Tongue (tissue), 2 donors: ENCODE measurements around the gene DNAJC1. TPM values are rescaled to one million over a fixed set of nuclear protein-coding genes. Genes with fewer than 3 reads are reported as not detected.

Experiments
- DNase-seq: peaks from one replicate; pipeline ENCODE4 v3.0.0-alpha.2; 2015
- total RNA-seq: library from RNA; depleted of rRNA; stranded (reverse); fragments of >200 nt; gene quantifications from one replicate; pipeline ENCODE4 v1.2.3, GENCODE V29; 2014

DNAJC1 gene
- total RNA-seq, 1 donor from 2014 or later = 29.4 TPM

DNA sequence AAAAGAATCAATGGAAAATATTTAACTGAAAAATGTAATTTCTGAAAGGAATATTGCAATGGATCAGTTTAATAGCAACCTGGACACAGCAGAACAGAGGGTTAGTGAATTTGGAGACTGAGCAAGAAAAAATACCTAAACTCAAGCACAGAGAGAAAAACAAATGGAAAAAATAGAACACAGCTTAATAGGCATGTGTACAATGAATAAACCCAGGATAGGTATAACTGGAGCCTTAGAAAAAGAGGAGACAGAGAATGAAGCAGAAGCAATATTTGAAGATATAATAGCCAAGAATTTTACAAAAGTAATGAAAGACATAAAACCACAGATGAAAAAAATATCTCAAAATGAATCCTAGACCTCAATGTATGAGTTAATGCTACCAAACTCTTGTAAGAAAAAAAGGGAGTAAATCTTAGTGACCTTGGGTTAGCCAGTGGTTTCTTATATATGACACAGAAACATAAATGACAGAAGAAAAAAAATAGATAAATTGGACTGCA lies 2.9 kb upstream of the DNAJC1 start:
- no peak for DNase-seq

DNA sequence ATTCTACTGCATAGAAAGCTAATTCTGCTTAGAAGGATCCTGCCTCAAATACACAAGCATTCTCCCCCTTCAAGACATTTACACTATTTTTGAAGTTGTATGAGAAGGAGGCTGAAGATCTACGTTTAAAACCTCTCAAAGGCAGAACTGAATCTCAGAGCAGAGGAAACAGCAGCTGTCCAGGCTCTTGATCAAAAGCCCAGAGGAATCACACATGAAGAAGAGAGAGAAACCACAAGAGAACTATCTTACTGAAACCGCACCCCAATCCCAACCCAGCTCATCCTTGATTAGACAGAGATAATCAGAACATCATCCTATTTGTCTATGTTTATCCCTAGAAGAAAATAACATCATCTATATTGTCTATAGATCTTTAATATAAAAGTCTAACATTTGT lies 2.2 kb upstream of the DNAJC1 start:
- no peak for DNase-seq

GRCh38 chr10:22003964-22004281 lies 393 bp upstream of the DNAJC1 start:
- no peak for DNase-seq

DNA sequence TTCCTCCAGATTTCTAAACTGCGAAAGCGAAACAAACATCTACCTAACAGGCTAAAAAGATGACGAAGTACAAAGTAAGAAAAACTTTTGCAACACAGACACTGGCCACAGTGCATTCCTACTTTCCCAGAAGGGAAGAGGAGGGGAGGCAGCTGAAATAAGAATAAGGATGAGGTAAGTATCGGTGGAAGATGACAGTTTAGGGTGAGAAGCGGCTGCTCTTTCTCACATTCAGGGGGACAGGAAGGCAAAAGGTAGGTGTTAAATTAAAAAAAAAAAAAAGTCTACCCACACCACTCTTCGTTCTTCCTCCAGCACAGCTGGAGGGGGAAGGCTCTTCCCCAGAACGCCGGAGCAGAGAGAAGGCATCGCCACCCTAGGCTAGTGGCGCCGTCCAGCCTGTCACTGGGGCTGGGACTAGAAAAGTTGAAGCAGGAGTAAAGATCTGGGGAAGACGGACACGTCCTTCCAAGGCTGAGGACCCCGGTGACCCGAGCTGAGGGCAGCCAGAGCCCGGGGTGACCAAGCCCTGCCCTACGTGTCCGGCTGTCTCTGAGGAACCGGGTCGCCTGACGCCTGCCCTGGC lies 846 bp downstream of the DNAJC1 start:
- DNase-seq = peak; percentile 62

- no peak for DNase-seq
Observed at GRCh38 chr10:21995557-21995956, 8.0 kb downstream of the DNAJC1 start.

- peak; percentile 45 for DNase-seq
Observed at GRCh38 chr10:21993360-21994001, 10.0 kb downstream of the DNAJC1 start.

DNA sequence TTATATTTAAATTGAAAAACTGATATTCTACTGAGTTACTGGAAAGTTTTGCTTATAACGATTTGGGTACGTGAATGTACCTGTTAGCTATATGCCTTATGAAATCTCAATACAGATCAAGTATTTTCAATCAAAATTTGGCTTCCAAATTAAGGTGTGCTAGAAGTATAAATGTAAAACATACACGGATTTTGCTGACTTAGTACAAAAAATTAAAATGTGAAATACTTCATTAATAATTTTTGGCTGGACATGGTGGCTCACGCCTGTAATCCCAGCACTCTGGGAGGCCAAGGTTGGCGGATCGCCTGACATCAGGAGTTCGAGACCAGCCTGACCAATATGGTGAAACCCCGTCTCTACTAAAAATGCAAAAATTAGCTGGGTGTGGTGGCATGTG lies 11.7 kb downstream of the DNAJC1 start:
- no peak for DNase-seq

- no peak for DNase-seq
Observed at GRCh38 chr10:21990449-21990848, 13.1 kb downstream of the DNAJC1 start.

- peak; percentile 56 for DNase-seq
Observed at GRCh38 chr10:21989453-21990154, 13.9 kb downstream of the DNAJC1 start.

DNA sequence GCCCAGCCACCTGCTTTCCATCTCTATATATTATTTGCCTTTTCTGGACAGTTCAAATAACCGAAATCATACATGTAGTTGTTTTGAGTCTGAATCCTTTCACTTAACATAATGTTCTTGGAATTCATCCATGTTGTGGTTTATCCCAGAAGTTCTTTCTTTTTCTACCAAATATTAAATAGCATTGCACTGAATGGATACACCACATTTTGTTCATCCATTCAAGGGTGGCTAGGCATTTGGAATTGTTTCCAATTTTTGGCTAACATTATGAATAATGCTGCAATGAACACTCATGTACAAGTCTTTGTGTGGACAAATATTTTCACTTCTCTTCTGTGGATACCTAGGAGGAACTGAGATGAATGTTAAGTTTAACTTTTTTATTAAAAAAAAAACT lies 18.0 kb downstream of the DNAJC1 start:
- DNase-seq = no peak

- no peak for DNase-seq
Observed at GRCh38 chr10:21981118-21981517, 22.4 kb downstream of the DNAJC1 start.

- DNase-seq = no peak
Observed at GRCh38 chr10:21980691-21981090, 22.8 kb downstream of the DNAJC1 start.

DNA sequence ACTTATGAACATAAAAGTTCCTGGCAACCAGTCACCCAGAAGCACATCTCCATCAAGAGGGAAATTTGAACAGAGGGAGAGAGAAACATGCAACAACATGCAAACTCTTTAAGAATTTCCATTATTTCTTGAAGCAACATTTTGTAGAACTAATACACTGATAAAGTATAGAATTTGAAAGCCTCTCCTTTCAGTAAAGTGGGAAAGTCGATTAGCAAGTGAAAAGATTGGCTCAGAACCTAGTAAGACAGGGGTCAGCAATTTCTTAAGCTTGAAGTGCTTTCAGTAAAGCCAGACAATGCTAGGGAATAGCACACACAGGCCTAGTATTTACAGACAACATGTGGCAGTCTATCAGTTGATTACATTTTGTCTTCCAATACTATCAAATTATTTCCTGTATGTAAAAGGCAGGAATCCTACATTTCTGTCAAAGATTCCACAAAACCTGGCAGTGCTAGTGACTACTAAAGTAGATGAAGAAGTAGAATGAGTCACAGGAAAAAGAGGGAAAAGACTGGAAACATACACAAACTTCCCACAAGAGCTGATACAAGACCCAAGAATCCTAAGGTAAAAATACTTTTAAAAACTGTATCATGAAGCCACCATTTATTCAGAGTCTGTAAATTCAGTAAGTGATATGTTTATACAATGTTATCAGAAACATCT lies 25.2 kb downstream of the DNAJC1 start:
- DNase-seq = no peak

DNA sequence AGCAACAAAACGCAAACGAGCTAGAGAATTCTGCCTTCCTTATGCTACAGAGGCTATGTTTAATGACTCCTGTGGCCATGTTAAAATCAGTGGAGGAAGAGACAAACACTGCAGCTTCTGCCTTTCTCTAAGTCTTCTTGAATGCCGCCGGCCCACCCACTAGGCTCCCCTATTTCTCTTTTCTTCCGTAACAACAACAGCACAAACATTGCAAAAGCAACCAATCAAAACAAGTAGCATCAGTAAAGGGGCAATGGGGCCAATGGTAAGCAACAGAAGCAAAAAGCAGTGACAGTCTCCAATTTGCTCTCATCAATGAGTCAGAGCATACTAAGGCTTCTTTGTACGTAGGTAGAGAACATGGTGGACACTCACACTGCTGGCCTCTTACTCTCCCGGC lies 26.8 kb downstream of the DNAJC1 start:
- no peak for DNase-seq

GRCh38 chr10:21976280-21976679 lies 27.2 kb downstream of the DNAJC1 start:
- no peak for DNase-seq

DNA sequence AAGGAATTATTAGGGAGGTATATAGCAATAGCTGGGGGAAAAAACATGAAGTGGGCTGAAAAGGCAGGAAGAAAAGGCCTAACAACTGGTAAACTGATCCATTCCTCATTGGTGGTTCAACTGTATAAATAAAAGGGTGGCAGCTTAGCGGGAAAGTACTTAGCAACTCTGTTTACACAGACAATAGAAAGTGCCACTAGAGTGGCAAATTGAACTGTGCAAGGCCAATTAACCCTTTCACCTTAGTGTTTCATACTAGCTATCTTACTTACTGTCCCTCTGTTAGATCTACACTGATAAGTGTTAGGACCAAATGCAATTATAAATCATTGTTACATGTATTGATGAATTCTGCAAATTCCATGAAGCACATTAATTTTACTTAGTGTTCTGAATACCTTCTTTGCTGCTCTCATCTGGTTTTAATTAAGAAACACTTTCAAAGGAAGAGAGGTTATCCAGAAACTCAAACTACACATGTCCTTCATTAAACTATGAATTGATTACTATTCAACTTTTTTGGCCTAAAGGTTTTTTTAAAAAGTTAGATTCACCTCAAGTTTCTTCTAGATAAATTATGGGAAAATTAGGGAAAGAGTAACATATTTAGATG lies 28.0 kb downstream of the DNAJC1 start:
- DNase-seq = no peak

GRCh38 chr10:21972584-21972983 lies 30.9 kb downstream of the DNAJC1 start:
- no peak for DNase-seq

GRCh38 chr10:21969326-21970287 lies 33.9 kb downstream of the DNAJC1 start:
- DNase-seq = no peak

- no peak for DNase-seq
Observed at GRCh38 chr10:21964983-21965665, 38.4 kb downstream of the DNAJC1 start.

DNA sequence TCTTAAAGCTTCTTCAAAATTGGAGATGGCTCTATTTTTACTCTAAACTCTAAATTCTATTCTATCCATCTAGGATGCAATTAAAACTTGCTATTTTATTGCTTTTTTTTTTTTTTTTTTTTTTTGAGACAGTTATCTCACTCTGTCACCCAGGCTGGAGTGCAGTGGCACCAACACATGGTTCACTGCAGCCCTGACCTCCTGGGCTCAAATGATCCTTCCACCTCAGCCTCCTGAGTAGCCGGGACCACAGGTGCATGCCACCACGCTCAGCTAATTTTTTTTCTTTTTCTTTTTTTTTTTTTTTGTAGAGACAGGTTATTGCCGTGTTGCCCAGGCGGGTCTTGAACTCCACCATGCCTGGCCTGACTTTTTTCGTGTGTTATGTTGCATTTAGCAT lies 41.2 kb downstream of the DNAJC1 start:
- no peak for DNase-seq

GRCh38 chr10:21961847-21962246 lies 41.7 kb downstream of the DNAJC1 start:
- no peak for DNase-seq
